BLaER1 treated with 17β-estradiol and CSF1 and Interleukin-3, amounts not matched to agents 10 nM and 100 nM (cell line): Measurements from ENCODE around the gene PCK1.
A peak's percentile ranks its signal among the peaks of the same experiment; 100 is the strongest.

Experiments used
- H3K27ac ChIP-seq, 11 experiments: shearing (Covaris generic); formaldehyde crosslinking; 2 replicates each; pipeline ENCODE4 v1.8.1; 2022
- H3K27me3 ChIP-seq, 11 experiments: shearing (Covaris generic); formaldehyde crosslinking; 2 replicates each; pipeline ENCODE4 v1.8.1; 2022
- H3K36me3 ChIP-seq, 11 experiments: shearing (Covaris generic); formaldehyde crosslinking; 2 replicates each; pipeline ENCODE4 v1.8.1; 2022
- H3K4me1 ChIP-seq, 10 experiments: shearing (Covaris generic); formaldehyde crosslinking; 2 replicates each; pipeline ENCODE4 v1.8.1; 2022
- H3K4me2 ChIP-seq, 11 experiments: shearing (Covaris generic); formaldehyde crosslinking; 2 replicates each; pipeline ENCODE4 v1.8.1; 2022
- H3K4me3 ChIP-seq, 10 experiments: shearing (Covaris generic); formaldehyde crosslinking; 2 replicates each; pipeline ENCODE4 v1.8.1; 2022
- H3K9ac ChIP-seq, 11 experiments: shearing (Covaris generic); formaldehyde crosslinking; 2 replicates each; pipeline ENCODE4 v1.8.1; 2022
- H3K9me3 ChIP-seq, 11 experiments: shearing (Covaris generic); formaldehyde crosslinking; replicated peaks in 1 of 11; 2 replicates each; pipeline ENCODE4 v1.8.1; 2022
- H4K20me1 ChIP-seq, 11 experiments: shearing (Covaris generic); formaldehyde crosslinking; 2 replicates each; pipeline ENCODE4 v1.8.1; 2022
- Cebpa-rat ChIP-seq, 11 experiments: shearing (Covaris generic); IDR thresholded peaks; 2 replicates each; pipeline ENCODE4 v1.8.1; 2022

PCK1 gene

GRCh38 chr20:57616143-57616951 is 55.4 kb downstream of the PCK1 start:
- TF ChIP-seq Cebpa-rat (IDR thresholded peaks at IDR 0.05), result no peak
- no peak overlapping the region for H3K9ac ChIP-seq
- H3K36me3 ChIP-seq, result no peaks in the 10 kb centered on the region
- no peaks in the 10 kb centered on the region for H3K9me3 ChIP-seq
- H3K4me1 ChIP-seq, result peaks cover 34 to 71% (median 55%) of the 10 kb centered on the region in 10 experiments
- peak overlapping the region in 5 of 11 experiments; percentile 10 to 96 (median 39); a peak in 9 of 22 replicates for H3K4me2 ChIP-seq
- no peak overlapping the region for H3K4me3 ChIP-seq
- H4K20me1 ChIP-seq, result peaks cover 0 to 18% (median 0%) of the 10 kb centered on the region in 11 experiments; a peak in 4 of 22 replicates
- peaks cover 0 to 43% (median 28%) of the 10 kb centered on the region in 11 experiments; a peak in 14 of 22 replicates for H3K27me3 ChIP-seq
- no peak overlapping the region for H3K27ac ChIP-seq

- H3K9me3 ChIP-seq, result no peaks in the 10 kb centered on the region
- no peak overlapping the region for H3K27ac ChIP-seq
- TF ChIP-seq Cebpa-rat (IDR thresholded peaks at IDR 0.05), result no peak
- peaks cover 41 to 80% (median 63%) of the 10 kb centered on the region in 10 experiments for H3K4me1 ChIP-seq
- no peak overlapping the region for H3K4me3 ChIP-seq
- peaks cover 0 to 18% (median 0%) of the 10 kb centered on the region in 11 experiments; a peak in 4 of 22 replicates for H4K20me1 ChIP-seq
- peak overlapping the region in 9 of 11 experiments; percentile 87 to 97 (median 95); a peak in 17 of 22 replicates for H3K4me2 ChIP-seq
- H3K36me3 ChIP-seq, result no peaks in the 10 kb centered on the region
- H3K27me3 ChIP-seq, result peaks cover 0 to 43% (median 28%) of the 10 kb centered on the region in 11 experiments; a peak in 14 of 22 replicates
- no peak overlapping the region for H3K9ac ChIP-seq
Measured at GRCh38 chr20:57617079-57617795, 56.3 kb downstream of the PCK1 start.
